GM12873 (cell line): Measurements from ENCODE around the gene NLRP3.

Experiments
- CTCF ChIP-seq: IDR thresholded peaks from 2 replicates; pipeline ENCODE4 v1.5.1; 2012; ENCODE audit warnings: low read depth, mild to moderate bottlenecking, moderate library complexity, low read length, control low read depth; ENCODE audit not compliant: insufficient read depth; ENCODE audit errors: missing control alignments

The NLRP3 gene

GRCh38 chr1:247445526-247446356 is 29.8 kb downstream of the NLRP3 start:
- TF ChIP-seq CTCF = no peak

GRCh38 chr1:247447162-247447909 is 31.4 kb downstream of the NLRP3 start:
- TF ChIP-seq CTCF = no peak

GRCh38 chr1:247448107-247448791 is 32.3 kb downstream of the NLRP3 start:
- TF ChIP-seq CTCF = no peak

GRCh38 chr1:247451388-247452010 is 35.5 kb downstream of the NLRP3 start:
- no peak for TF ChIP-seq CTCF

GRCh38 chr1:247452447-247453039 is 36.6 kb downstream of the NLRP3 start:
- no peak for TF ChIP-seq CTCF

GRCh38 chr1:247453245-247453644 is 37.3 kb downstream of the NLRP3 start:
- no peak for TF ChIP-seq CTCF

GRCh38 chr1:247453997-247454396 is 38.0 kb downstream of the NLRP3 start:
- no peak for TF ChIP-seq CTCF
